ENCODE measurements around the gene PLAAT3.

- TF ChIP-seq CTCF (IDR thresholded peaks at IDR 0.05) (no peak), POLR2A (IDR thresholded peaks at IDR 0.05) (no peak)
Observed at GRCh38 chr11:63557570-63557969, 56.7 kb downstream of the PLAAT3 start.

All from right lobe of liver (tissue), 4 donors.